ENCODE results near the gene PTPRN2. TPM values are rescaled to one million over a fixed set of nuclear protein-coding genes. Genes with fewer than 3 reads are reported as not detected.

The PTPRN2 gene
- total RNA-seq, 1 experiment from 2014 or later: 2.1 TPM

GRCh38 chr7:158494643-158495042 is 93.0 kb downstream of the PTPRN2 start:
- DNase-seq (ENCODE audit: low read depth, low spot score) (no peak), ATAC-seq (no peak)
- Histone ChIP-seq H3K36me3 (ENCODE audit: control insufficient read depth in 1 of 2, insufficient read depth in 2 of 2, low read length in 2 of 2) (no peaks in the 10 kb centered on the region), H3K4me1 (ENCODE audit: control insufficient read depth in 1 of 2, insufficient read depth in 2 of 2, low read length in 2 of 2) (peaks cover 0 to 5% of the 10 kb centered on the region in 2 experiments; a peak in 1 of 4 replicates), H3K9me2 (ENCODE audit: insufficient read depth) (no peaks in the 10 kb centered on the region), H3K9ac (ENCODE audit: low read length) (no peak overlapping the region), H3K79me2 (ENCODE audit: insufficient read depth, low read length) (no peaks in the 10 kb centered on the region), H3K27ac (ENCODE audit: low read depth, low read length) (no peak overlapping the region), H2AFZ (ENCODE audit: low read depth, low read length, poor library complexity, severe bottlenecking) (no peak overlapping the region), H3K9me3 (ENCODE audit: control insufficient read depth in 1 of 2, insufficient read depth in 1 of 2, low read depth in 1 of 2, low read length in 2 of 2) (no peaks in the 10 kb centered on the region), H3K4me2 (ENCODE audit: low read length) (no peak overlapping the region), H4K20me1 (ENCODE audit: insufficient read depth) (no peaks in the 10 kb centered on the region), H3K27me3 (ENCODE audit: insufficient read depth, low read length) (no peaks in the 10 kb centered on the region), H3K4me3 (replicated peaks in 1 of 2; ENCODE audit: low read depth in 1 of 2, low read length in 2 of 2) (no peak overlapping the region)
- CTCF ChIA-PET: no interaction called here
- RAD21 ChIA-PET (ENCODE audit: low non-redundant PET in 1 of 2, low total read pairs in 2 of 2, uncharacterized antibody in 2 of 2, unreplicated experiment in 2 of 2): no interaction called here
- BruUV-seq (replicated peaks): no TSS peak
- no peak for TF ChIP-seq REST (IDR thresholded peaks at IDR 0.05; ENCODE audit: low read depth)
- no peak for TF ChIP-seq SRF (IDR thresholded peaks at IDR 0.05; ENCODE audit: low read depth)
- no peak for TF ChIP-seq EZH2phosphoT487 (IDR thresholded peaks at IDR 0.05; ENCODE audit: borderline replicate concordance)
- no peak for TF ChIP-seq YY1 (IDR thresholded peaks at IDR 0.05; ENCODE audit: extremely low read depth, insufficient replicate concordance, low read depth, low read length)
- no peak for TF ChIP-seq POLR2A (IDR thresholded peaks at IDR 0.05; ENCODE audit: borderline replicate concordance, extremely low read depth, insufficient read depth, insufficient read length)
- TF ChIP-seq RAD21 (IDR thresholded peaks at IDR 0.05; ENCODE audit: low read depth): no peak
- TF ChIP-seq CTCF (IDR thresholded peaks at IDR 0.05 in 2 of 3, conservative IDR thresholded peaks at IDR 0.05 in 1 of 3; ENCODE audit: borderline replicate concordance in 1 of 3, insufficient read depth in 1 of 3, low read depth in 2 of 3, low read length in 2 of 3): no peak
- no peak for TF ChIP-seq ELF1 (IDR thresholded peaks at IDR 0.05; ENCODE audit: borderline replicate concordance, low read depth)
- TF ChIP-seq ATF3 (IDR thresholded peaks at IDR 0.05): no peak
- TF ChIP-seq POLR2AphosphoS5 (IDR thresholded peaks at IDR 0.05; ENCODE audit: low read depth, low read length): no peak
- no peak for TF ChIP-seq EGR1 (IDR thresholded peaks at IDR 0.05; ENCODE audit: low read depth)
- TF ChIP-seq FOSL1 (IDR thresholded peaks at IDR 0.05; ENCODE audit: low read depth): no peak
- intact Hi-C loops (cut with micrococcal nuclease): loop anchor here (5.0 kb wide), 1 partner anchor 153 kb away; no protein-coding TSS in a partner anchor
- POLR2A ChIA-PET: no interaction called here
